ENCODE data around the gene LBX2. TPM values are rescaled to one million over a fixed set of nuclear protein-coding genes. Genes with fewer than 3 reads are reported as not detected.
A peak's percentile ranks its signal among the peaks of the same experiment; 100 is the strongest.

LBX2 gene
- total and polyA plus RNA-seq, 2 of the 4 experiments (the other 2 are of a cell fraction), result 0.18 to 0.62 TPM

GRCh38 chr2:74533464-74533863 lies 34.1 kb upstream of the LBX2 start:
- POLR2A ChIA-PET (ENCODE audit: unreplicated experiment), result no interaction called here
- intact Hi-C loops (cut with micrococcal nuclease), result no loop called here
- Histone ChIP-seq H3K4me2 (ENCODE audit: low read depth, low read length) (no peak overlapping the region), H3K18ac (ENCODE audit: low read depth, low read length) (no peak overlapping the region), H2BK120ac (ENCODE audit: low read depth, low read length) (no peak overlapping the region), H4K8ac (ENCODE audit: low read depth in 2 of 2, low read length in 2 of 2) (no peak overlapping the region), H3K14ac (replicated peaks; ENCODE audit: low read depth, low read length) (no peak overlapping the region), H3K9me1 (ENCODE audit: insufficient read depth, low read length) (peaks cover 9% of the 10 kb centered on the region), H3K36me3 (ENCODE audit: control insufficient read depth, insufficient read depth, low read length) (peaks cover 24% of the 10 kb centered on the region), H4K20me1 (ENCODE audit: insufficient read depth, low read length) (peaks cover 3% of the 10 kb centered on the region; the same call in 1 of the 2 replicates), H3K79me1 (ENCODE audit: low read depth in 1 of 2, low read length in 2 of 2) (peaks cover 16 to 33% of the 10 kb centered on the region in 2 experiments), H4K91ac (ENCODE audit: insufficient read depth, low read depth, low read length) (no peak overlapping the region), H3K27ac (ENCODE audit: insufficient read depth, low read length) (no peak overlapping the region), H2BK20ac (ENCODE audit: low read depth, low read length) (no peak overlapping the region), H2AK5ac (ENCODE audit: low read depth, low read length) (no peak overlapping the region), H3K9me3 (ENCODE audit: control insufficient read depth, insufficient read depth, low read length) (no peaks in the 10 kb centered on the region), H3K9ac (ENCODE audit: low read depth, low read length) (no peak overlapping the region), H2BK5ac (ENCODE audit: low read depth, low read length, poor library complexity, severe bottlenecking) (no peak overlapping the region), H3K4me3 (ENCODE audit: insufficient read depth, low read depth, low read length) (no peak overlapping the region), H2AK9ac (replicated peaks; ENCODE audit: low read depth, low read length, poor library complexity) (peak overlapping the region; percentile 33), H4K5ac (ENCODE audit: low read depth, low read length) (no peak overlapping the region), H3K4me1 (ENCODE audit: control insufficient read depth, insufficient read depth, low read length) (peaks cover 10% of the 10 kb centered on the region), H3K4ac (ENCODE audit: low read depth, low read length) (no peak overlapping the region), H2AFZ (replicated peaks; ENCODE audit: low read length, poor library complexity) (no peak overlapping the region), H3K23ac (ENCODE audit: low read depth, low read length) (no peak overlapping the region), H3K56ac (ENCODE audit: extremely low read depth, insufficient read depth, low read length) (no peak overlapping the region), H3K27me3 (ENCODE audit: control insufficient read depth, insufficient read depth, low read length) (no peaks in the 10 kb centered on the region), H2BK15ac (ENCODE audit: low read depth, low read length) (no peak overlapping the region)
- DNase-seq, result no peak
- in situ Hi-C loops (cut with MboI; ENCODE audit: low sequenced_read_pairs), result no loop called here
- no peak for ATAC-seq (ENCODE audit: low read depth)
- CTCF ChIA-PET, result interaction anchor here (1.0 kb wide), 1 partner anchor 17 kb away, joined by 3 read pairs; no protein-coding TSS in a partner anchor
- dilution Hi-C loops (cut with HindIII; ENCODE audit: low sequenced_read_pairs, unreplicated experiment), result no loop called here
- WGBS, 2 experiments (ENCODE audit: extremely low coverage in 2 of 2, insufficient read length in 1 of 2), result no CpG with 5 or more reads among the region's 4 CpGs
- no peak for TF ChIP-seq BHLHE40 (IDR thresholded peaks at IDR 0.05; ENCODE audit: low read depth, low read length)
- TF ChIP-seq, protein P1, sequence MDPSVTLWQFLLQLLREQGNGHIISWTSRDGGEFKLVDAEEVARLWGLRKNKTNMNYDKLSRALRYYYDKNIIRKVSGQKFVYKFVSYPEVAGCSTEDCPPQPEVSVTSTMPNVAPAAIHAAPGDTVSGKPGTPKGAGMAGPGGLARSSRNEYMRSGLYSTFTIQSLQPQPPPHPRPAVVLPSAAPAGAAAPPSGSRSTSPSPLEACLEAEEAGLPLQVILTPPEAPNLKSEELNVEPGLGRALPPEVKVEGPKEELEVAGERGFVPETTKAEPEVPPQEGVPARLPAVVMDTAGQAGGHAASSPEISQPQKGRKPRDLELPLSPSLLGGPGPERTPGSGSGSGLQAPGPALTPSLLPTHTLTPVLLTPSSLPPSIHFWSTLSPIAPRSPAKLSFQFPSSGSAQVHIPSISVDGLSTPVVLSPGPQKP (IDR thresholded peaks at IDR 0.05; ENCODE audit: borderline replicate concordance, low read depth, low read length), result no peak
- no peak for TF ChIP-seq POLR2A (IDR thresholded peaks at IDR 0.05; ENCODE audit: low read depth, low read length)
- TF ChIP-seq RCOR1 (IDR thresholded peaks at IDR 0.05; ENCODE audit: insufficient replicate concordance, low read length), result no peak
- TF ChIP-seq, protein P2, sequence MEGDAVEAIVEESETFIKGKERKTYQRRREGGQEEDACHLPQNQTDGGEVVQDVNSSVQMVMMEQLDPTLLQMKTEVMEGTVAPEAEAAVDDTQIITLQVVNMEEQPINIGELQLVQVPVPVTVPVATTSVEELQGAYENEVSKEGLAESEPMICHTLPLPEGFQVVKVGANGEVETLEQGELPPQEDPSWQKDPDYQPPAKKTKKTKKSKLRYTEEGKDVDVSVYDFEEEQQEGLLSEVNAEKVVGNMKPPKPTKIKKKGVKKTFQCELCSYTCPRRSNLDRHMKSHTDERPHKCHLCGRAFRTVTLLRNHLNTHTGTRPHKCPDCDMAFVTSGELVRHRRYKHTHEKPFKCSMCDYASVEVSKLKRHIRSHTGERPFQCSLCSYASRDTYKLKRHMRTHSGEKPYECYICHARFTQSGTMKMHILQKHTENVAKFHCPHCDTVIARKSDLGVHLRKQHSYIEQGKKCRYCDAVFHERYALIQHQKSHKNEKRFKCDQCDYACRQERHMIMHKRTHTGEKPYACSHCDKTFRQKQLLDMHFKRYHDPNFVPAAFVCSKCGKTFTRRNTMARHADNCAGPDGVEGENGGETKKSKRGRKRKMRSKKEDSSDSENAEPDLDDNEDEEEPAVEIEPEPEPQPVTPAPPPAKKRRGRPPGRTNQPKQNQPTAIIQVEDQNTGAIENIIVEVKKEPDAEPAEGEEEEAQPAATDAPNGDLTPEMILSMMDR (conservative IDR thresholded peaks at IDR 0.05; ENCODE audit: low read depth, low read length), result no peak
- no peak for TF ChIP-seq MXI1 (IDR thresholded peaks at IDR 0.05; ENCODE audit: borderline replicate concordance, low read depth, low read length)
- TF ChIP-seq CEBPB (IDR thresholded peaks at IDR 0.05; ENCODE audit: low read depth, low read length), result no peak
- no TSS peak for BruUV-seq (replicated peaks)
